Measurements from ENCODE around the gene SUPT3H.

Gene SUPT3H

DNA sequence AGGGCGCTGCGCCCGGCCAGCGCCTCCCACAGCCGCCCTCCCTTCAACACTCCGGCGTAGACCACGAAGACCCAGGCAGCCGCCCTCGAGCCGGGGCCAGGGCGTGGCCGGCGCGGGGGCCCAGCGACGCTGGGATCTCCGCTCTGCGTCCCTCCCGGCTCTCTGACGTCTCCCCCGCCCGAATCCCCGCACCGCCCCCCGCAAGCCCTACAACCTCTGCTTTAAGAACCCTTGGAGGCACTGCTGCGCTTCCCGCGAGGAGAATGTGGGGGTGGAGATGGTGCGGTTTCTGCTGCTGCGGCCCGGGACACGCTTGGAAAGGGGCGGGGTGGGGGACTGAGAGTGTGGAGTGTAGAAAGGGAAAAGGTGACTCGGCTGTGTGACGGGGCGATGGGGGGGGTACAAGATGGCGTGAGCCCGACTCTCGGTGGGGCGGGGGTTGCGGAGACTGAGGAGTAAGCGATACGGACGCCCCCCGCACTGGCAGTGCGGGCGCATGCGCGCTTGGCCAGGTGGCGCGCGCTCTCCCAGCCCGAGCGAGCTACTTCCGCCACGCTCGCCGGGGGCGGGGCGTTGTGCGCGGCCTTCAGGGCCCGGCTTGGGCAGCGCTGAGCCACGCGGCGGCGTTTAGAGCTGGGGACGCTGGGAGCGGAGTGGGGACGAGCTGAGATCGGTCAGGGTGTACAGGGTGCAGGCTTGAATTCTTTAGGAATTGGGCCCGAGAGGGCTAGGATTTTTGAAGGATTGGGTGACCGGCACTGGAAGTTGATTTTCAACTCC, at the start of gene SUPT3H:
Gene SUPT3H (minus strand): TSS at position 381 of the 780 bp plus-strand sequence.
- in situ Hi-C loops (cut with HindIII; ENCODE audit: low sequenced_read_pairs), result no loop called here

DNA sequence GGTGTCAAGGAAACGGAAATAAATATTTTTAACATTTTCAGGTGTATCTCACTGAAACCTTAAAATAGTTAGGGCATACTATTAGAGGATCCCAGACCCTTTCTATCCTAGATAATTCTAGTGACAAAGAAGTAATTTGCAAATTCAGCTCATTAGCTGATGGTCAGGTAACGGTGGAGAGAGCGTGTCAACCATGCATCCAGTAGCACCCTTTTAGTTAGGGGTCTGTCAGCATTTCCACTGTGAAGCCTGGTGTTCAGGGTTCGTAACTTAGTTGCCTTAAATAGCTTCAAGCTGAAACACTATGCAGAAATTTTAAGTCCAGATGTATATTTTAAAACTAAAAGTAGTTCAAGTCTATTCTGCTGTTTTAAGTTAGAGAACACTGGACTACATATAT, 48.5 kb upstream of the SUPT3H start:
- in situ Hi-C loops (cut with HindIII; ENCODE audit: low sequenced_read_pairs), result no loop called here

DNA sequence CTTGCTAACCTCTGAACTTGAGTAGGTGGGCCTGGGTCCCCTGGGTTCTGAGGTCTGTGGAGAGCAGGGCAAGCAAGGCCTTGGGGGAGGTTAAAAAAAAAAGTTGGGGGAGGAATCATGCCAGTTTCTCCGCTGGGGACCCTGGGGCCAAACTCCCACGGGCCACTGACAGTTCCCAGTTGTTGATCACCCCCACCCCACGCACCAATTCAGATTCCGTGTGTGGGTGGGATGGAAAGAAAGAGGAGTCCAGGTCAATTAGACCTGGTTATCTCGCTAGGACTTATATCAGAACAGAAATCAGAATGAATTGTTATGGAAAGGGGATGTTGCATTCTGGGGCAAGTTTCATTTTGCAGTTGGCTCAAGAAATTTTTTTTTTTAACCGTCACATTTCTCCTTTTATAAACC, 46.7 kb upstream of the SUPT3H start:
- in situ Hi-C loops (cut with HindIII; ENCODE audit: low sequenced_read_pairs), result no loop called here

DNA sequence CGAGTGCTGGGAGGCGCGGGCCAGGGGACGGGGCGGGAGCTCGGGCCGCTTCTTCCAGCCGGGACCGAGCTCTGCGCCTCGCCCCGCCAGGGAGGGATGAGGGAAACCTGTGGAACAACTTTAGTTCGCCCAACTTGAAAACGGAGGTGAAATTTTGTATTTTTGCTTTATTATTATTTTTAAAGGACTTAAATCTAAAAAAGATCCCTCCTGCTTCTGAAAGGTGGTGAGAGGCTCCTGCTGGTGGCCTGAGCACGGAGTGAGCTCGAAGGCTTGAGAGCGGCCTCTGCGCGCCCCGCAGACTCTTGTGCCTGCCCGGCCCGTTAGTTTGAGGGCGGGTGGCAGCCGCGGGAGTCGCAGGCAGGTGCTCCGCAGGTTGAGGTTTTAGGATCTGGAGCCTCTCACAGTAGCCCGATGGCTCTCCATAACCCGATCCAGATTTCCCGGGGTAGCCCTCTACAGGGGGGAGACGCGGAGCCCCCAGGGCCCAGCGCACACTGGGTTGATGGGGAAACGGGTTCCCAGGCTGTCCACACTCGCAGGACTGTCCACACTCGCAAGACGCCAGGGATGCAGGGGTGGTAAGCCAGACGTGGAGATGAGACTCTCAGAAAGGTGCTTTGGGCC, 46.2 kb upstream of the SUPT3H start:
- in situ Hi-C loops (cut with HindIII; ENCODE audit: low sequenced_read_pairs), result no loop called here

DNA sequence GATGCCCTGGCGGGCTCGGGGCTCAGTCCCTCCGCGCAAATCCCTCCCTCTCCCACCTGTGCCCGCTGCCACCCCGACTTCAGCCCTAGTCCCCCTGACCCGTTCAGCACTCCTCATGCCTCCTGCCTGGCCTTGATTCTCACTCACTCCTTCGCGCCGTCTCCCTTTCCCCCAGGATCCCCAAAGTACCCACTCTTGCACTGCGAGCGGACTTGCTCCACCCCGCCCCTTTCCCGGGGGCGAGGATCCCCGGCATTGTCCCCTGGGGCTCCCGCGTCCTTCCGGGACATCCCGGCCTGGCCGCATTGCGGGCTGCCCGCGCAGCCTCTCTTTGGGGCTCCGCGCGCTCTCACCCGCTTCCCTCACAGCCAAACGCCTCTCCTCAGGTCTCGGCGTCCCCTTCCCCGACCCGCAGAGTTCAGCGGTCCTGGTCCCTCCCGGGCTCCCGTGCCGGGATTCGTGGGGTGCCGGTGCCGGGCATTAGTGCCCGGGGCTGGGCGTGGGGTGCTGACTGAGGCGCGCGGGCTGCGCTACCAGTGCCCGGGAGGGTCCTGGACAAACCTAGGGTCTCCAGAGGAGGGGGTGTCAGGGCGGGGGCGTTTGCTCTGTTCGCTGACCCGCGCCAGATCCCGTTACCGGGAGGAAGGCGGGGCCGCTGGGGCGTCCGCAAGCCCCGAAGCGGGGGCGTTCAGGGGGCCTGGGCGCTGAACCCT, 45.5 kb upstream of the SUPT3H start:
- in situ Hi-C loops (cut with HindIII; ENCODE audit: low sequenced_read_pairs), result no loop called here

DNA sequence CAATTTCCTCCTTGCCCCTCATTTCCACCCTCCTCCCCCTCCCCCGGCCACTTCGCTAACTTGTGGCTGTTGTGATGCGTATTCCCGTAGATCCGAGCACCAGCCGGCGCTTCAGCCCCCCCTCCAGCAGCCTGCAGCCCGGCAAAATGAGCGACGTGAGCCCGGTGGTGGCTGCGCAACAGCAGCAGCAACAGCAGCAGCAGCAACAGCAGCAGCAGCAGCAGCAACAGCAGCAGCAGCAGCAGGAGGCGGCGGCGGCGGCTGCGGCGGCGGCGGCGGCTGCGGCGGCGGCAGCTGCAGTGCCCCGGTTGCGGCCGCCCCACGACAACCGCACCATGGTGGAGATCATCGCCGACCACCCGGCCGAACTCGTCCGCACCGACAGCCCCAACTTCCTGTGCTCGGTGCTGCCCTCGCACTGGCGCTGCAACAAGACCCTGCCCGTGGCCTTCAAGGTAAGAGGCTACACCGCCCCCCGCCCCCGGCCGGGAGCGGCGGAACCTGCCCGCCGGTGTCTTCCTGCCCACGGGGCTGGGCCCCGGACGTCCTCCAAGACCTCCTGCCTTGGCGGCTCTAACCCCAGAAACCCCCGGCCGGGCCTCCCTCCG, 44.9 kb upstream of the SUPT3H start:
- in situ Hi-C loops (cut with HindIII; ENCODE audit: low sequenced_read_pairs), result no loop called here

DNA sequence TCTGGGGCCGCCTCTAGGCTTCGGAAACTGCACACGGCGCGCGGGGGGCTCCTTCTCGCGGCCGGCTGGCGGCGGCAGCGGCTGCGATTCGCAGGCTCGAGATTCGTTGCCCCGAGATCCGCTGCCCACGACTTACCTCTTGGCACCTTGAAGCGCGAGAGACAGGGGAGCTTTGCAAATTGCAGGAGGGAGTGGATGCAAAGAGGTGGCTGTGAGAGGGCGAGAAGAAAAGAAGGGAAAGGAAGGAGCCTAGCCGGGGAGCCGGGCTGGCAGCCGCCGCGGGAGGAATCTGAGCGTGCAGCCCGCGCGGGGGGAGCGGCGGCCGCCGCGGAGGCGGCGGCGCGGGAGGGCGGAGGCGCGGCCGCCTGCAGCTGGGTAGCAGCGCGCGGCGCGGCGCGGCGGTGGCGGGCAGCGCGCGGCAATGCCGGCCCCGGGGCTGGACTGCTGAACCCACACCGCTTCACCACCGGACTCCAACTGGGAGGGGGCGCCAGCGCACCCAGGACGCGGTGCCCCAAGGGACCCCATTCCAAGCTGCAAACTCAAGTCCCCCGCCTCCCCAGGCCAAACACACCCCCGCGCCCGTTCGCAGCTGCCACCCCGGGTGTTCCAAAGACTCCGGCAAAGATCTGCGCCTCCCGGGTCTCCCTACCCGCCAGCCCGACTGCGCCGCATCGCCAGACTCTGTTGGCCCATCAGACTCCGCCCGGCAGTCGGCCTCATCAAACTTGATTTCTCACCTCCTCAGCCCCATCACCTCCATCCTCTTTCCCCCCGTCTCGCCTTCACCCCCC, 44.2 kb upstream of the SUPT3H start:
- in situ Hi-C loops (cut with HindIII; ENCODE audit: low sequenced_read_pairs), result no loop called here

DNA sequence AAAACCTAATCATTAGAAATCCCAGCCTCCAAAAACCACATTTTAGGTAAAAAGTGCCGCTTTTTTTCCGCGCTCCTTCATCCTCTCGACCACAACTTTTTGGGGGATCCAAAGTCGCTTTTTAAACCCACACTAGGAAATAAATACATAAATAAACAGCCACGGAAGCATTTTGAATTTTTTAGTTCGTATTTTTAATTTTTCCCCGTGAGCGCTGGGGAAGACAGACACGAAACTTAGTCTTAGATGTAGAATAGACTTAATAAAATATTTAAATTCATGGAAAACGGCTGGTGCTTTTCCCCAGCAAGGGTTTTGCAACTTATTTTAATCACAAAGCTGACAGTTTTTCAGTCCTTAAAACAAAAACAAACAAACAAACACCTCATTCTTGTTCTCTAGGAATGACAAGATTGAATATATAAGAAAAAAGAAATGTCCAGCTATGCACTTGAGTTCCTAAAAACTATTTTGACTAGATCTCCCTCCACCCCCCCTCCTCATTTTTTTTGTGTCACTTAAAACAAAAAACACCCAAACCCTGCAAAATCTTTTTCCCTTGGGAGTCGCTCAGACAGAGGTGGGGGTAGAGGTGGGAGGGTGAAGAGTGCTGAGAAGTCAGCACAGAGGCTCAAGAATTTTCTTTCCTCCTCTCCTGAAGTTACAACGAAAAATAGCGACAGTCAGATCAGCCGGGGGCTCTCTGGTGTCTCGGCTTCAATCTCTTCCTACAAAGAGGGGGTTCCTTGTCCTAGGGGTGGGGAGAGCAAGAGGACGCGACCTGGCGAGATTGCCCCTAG, 43.4 kb upstream of the SUPT3H start:
- in situ Hi-C loops (cut with HindIII; ENCODE audit: low sequenced_read_pairs), result no loop called here

DNA sequence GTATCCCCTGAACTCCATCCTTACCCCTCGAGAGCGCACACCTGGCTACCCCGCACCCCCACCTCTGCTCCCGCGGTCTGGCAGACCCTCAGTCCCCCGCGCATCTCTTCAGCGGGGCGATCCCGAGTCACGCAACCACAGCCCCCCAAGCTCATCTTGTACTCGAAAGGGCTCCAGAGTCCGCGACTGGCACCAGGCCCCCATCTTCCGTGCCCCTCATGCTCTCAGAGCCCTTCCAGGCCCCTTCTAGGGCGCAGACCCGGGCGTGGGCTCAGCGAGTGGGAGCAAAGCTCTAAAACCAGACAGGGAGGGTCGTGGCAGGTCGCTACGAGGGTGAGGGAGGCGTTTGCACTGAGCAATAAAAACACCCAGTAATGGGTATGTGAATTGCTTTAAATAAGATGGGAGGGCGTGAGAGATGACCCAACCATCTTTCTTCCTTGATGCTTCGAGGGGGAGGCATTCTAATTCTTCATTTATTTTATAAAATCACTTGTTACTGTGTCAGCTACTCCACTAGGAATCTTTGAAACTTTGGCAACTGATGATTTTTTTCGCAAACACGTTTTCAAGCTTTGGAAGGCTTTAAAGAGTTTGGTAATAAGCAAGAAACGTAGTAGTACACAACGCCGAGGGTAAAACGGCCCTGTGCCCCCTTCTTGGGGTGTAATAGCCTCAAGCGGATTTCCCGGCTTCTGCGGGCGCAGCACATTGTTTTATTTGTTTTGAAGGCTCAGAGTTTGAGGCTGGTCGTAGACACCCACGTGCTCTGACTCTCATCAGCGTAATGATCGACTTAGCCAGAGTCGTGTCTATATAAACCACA, 42.6 kb upstream of the SUPT3H start:
- in situ Hi-C loops (cut with HindIII; ENCODE audit: low sequenced_read_pairs), result no loop called here

DNA sequence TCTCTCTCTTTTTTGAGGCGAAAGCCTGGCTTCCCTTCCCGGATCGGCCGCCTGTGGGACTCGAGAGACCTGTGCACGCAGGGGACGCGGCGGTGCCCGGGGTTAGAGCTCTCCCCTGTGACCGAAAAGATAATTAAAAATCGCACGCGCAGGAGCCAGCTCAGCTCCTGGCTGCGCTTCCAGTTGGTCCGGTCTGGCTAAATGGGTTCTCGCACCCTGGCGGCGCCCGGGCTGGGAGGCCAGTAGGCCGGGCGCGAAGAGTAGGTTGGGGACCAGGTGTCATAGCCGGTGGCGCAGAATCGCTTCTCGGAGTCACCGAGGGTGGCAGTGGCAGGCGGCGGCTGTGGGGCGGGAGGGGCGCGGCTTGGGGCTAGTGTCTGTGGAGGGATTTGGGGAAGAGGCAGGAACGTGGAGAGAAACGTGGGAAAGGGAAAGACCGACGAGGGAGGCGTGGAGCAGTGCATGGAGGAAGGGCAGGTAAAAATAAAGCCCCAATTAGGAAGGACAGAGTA, 41.9 kb upstream of the SUPT3H start:
- in situ Hi-C loops (cut with HindIII; ENCODE audit: low sequenced_read_pairs), result loop anchor here (10.0 kb wide), 1 partner anchor 825 kb away; no protein-coding TSS in a partner anchor

DNA sequence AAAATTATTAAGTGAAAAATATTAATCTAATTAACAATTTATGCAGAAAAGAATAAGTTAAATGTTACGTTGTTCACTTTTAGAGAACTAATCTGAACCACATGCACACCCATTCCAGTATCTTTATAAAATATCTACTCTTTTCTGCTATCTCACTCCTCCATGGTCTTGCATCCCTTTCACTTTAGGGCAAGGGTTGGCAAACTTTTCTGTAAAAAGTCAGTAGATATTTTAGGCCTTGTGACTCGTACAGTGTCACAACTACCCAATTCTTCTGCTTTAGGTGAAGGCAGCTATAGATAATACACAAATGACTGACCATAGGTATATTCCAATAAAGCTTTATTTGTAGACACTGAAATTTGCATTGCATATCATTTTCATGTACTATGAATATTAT, 39.7 kb upstream of the SUPT3H start:
- in situ Hi-C loops (cut with HindIII; ENCODE audit: low sequenced_read_pairs), result loop anchor here (10.0 kb wide), 1 partner anchor 823 kb away; no protein-coding TSS in a partner anchor

DNA sequence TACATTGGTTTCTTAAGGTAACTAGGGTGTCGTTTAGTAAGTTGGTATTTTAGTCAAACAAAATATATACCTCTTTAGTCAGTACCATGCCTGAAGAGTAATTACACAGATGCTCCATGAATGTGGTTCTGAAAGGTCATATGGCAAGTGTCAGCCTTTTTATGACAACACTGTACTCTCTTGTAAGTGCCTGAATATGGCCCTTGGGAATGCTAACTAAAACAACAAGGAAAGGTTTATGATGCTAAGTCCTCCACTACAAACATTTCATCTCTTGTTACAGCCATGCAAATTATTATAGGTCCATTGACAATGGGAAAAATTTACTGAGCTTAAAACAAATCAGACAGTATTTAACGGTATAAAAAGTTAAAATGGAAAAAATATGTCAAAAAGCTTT, 39.0 kb upstream of the SUPT3H start:
- in situ Hi-C loops (cut with HindIII; ENCODE audit: low sequenced_read_pairs), result loop anchor here (10.0 kb wide), 1 partner anchor 822 kb away; no protein-coding TSS in a partner anchor

DNA sequence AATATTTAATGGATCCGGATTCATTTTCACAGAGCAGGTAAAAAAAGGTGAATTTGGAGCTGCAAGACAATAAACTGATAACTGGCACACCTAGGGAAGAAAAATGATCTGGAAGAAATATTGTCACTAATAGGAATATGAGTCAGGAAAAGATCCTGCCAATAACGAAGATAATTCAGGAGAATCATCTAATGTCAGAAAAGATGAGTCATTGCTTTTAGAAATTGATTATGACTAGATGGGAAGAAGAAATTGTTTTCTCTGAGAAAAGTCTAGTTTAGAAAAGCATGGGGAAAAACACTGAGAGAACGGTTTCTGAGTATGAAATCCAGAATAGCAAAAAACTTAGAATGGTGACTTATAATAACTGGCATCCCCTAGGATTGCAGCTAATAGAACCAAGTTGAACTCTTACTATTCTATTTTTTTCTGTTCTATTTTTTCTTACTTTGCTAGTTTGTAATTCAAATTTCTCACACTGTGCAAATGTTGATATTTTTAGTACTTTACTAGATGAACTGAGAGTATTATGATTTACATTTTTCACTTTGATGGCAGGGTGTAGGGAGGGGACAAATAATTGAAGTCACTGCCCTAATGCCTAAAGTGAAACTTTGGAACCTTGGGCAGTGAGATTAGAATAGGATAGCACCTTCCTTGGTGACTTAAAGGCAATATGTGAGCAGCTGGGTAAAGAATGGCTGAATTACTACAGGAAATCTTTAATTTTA, 38.2 kb upstream of the SUPT3H start:
- in situ Hi-C loops (cut with HindIII; ENCODE audit: low sequenced_read_pairs), result loop anchor here (10.0 kb wide), 1 partner anchor 821 kb away; no protein-coding TSS in a partner anchor

DNA sequence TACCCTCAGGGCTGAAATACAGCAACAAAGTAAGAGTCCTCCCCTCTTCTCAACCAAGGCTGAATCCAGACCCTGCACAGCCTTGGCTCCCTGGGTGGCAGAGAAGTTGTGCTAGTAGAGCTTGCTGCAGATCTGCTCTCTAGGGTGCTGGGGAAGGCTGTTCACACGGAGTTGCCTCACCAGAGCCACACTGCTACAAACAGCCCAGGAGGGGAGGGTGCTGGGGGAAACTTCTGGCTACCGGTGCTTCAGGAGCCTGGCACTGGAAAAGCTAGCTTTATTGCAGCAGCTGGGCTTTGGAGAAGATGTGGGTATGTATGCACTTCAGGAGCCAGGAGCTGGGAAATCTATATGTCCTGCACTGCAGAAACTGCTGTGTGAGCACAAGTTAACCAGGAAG, 37.6 kb upstream of the SUPT3H start:
- in situ Hi-C loops (cut with HindIII; ENCODE audit: low sequenced_read_pairs), result loop anchor here (10.0 kb wide), 1 partner anchor 821 kb away; no protein-coding TSS in a partner anchor

DNA sequence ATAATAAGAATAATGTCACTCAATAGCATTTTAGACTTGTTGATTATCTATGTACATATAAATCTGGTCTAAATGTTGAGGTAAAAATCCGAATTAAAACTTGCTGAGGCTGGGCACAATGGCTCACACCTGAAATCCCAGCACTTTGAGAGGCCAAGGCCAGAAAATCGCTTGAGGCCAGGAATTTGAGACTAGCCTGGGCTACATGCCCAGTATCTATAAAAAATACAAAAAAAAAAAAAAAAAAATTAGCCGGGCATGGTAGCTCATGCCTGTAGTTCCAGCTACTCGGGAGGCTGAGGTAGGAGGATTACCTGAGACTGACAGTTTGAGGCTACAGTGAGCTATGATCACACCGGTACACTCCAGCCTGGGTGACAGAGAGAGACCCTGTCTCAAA, 34.2 kb upstream of the SUPT3H start:
- in situ Hi-C loops (cut with HindIII; ENCODE audit: low sequenced_read_pairs), result loop anchor here (10.0 kb wide), 1 partner anchor 817 kb away; no protein-coding TSS in a partner anchor

DNA sequence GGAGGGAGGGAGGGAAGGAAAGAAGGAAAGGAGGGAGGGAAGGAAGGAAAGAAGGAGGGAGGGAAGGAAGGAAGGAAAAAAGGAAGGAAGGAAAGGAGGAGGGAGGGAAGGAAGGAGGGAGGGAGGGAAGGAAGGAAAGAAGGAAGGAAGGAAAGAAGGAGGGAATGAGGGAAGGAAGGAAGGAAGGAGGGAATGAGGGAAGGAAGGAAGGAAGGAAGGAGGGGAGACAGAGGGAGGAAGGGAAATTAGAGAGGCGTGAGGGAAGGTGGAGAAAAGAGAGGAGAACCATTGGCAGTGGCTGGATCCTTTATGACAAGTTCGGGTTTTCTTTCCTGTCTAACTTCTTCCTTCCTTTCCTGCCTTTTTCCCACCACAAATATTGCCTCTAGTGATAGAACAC, 22.3 kb upstream of the SUPT3H start:
- in situ Hi-C loops (cut with HindIII; ENCODE audit: low sequenced_read_pairs), result no loop called here

DNA sequence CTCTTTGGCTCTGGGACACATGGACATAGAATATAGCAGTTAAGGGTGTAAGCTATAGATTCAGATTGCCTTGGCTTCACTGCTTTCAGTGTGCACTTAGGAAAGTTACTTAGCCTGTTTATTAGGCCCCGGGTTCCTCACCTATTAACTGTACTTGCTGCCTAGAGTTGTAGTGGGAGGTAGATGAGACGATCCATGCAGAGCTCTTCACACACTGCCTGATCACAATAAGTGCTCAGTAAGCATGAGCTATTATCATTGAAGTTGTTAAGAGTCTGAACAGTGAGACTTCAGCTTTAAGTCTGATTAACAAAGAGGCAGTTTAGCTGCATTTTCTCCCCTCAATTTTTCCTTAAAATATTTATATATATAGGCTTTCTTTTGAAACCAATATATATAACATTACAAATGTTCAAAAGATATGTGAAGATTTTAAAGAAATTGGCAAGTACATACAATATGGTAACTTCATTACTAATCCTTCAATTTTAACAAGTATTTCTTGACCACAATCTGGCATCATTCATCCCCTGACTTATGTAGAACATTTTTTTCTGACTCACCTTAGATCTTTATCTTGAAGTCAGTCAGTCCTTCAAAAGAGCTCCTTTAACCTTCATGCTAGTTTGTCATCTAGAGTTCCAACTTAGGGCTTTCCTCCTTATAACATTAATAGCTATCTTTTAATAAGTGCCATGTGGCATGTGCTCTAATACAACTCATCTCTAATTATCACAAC, 20.5 kb upstream of the SUPT3H start:
- in situ Hi-C loops (cut with HindIII; ENCODE audit: low sequenced_read_pairs), result no loop called here
